ENCODE data around the gene RPAP2.

The RPAP2 gene

DNA sequence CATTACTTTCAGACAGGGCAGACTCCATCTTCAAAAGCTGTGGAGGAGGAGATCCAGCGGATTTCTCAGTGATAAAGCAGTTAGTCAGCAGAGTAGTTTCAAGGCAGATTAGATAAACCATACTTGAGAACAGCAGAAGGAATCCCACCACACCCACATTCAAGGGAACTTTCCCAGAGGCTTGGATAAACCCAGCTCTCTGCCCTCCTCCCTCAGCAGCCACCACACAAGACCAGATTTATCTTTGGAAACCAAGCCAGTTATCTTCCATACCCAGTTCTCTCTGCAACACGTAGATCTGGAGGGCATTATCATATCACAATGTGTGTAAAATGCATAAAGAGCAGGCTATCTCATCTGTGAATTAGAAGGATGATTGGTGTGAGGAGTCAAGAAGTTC lies 147.7 kb downstream of the RPAP2 start:
- no peak for DNase-seq

DNA sequence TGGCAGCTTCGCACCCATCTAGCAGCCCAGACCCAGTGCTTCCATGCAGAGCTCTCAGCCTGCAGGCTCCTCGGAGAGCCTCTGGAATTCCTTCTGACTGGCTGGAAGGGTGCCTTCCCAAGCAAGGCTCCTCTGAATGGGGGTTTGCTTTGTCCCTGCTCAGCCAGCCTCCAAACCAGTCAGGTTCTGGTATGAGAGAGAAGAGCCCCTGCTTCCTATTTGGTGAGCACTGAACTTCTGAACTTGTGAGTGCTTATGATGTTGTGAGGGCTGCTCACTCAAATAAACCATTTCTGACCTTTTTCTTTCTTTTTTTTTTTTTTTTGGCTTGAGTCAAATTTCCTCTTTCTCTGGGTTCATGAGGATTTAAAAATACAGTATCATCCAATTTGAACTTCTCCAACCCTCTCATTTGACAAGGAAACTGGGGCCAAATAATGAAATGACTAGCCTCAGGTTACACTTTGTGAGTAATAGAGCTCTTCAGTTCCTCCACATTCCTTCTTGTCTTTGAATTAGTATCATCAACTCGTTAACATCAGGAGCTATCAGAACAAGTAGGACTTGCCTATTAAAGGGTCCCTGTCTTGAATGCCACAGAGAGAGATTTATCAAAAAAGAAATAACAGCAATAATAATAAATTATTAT lies 148.3 kb downstream of the RPAP2 start:
- DNase-seq = no peak

DNA sequence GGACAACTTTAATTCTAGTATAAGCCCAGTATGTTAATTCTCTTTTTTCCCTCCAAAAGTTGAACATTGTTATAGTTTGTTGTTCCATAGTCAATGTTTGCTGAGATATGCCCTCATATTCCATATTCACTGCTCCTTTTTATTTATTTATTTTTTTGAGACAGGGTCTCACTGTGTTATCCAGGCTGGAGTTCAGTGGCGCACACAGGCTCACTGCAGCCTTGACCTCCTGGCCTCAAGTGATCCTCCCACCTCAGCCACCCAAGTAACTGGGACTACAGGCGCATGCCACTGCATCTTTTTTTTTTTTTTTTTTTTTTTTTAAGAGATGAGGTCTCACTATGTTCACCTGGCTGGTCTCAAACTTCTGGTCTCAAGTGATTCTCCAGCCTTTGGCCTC lies 149.1 kb downstream of the RPAP2 start:
- DNase-seq = no peak
